Stimulated activated CD8-positive, alpha-beta memory T cell treated with anti-CD3 and anti-CD28 coated beads, Interleukin-7, amount 100 ng/mL, for 48 hours (primary cell): ENCODE data around the gene MPL.

Experiments
- DNase-seq, 2 donors: peaks; one replicate each; pipeline ENCODE4 v3.0.0-alpha.2; 2020; ENCODE audit warnings: low read depth in 1 of 2; ENCODE audit errors: extremely low read depth in 1 of 2

The MPL gene

DNA sequence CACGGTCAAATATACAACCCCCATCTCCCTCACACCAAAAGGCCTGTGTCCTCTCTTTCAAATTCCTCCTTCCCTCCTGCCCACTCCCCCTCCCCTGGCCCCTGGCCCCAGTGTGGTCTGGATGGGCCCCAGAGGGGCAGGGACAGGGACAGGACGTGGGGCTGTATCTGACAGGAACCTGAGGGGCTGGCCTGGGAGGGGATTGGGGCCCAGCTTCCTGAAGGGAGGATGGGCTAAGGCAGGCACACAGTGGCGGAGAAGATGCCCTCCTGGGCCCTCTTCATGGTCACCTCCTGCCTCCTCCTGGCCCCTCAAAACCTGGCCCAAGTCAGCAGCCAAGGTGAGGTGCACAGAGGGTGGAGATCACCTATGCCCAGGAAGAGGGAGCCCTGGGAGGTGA is at the start of gene MPL:
MPL (plus strand) TSS at position 231 of the 400 bp plus-strand sequence; CDS start at position 262, 31 bp downstream.
- DNase-seq: no peak

DNA sequence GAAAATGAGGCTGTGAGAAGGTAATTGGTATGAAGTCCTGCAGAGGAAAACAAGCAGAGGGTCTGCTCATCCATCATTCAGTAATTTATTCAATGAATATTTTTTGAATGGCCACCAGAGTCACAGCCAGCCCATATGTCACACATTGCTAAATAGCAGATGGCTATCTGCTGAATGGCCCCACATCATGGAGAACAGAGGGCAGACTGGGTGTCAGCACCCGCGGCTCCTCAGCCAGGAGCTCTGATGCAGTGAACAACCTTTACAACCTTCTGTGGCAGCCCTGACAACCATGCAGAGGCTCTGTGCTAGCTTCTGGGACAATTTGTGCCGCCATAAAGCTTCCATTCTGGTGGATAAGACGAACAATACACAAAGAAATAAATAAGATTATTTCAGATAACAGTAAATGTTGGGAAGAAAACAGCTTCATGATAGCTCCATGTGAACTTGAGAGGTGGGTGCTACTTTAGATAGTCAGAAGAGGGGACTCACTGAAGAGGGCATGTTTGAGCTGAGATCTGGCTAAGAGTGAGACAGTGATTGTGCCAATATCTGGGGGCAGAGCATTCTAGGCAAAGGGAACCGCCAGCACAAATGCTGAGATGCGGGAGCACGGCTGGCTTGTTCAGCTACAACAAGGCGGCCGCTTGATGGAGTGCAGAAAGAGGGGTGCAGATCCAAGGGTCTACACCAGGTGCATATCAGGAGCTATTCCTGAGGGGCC is 49.4 kb upstream of the MPL start:
- DNase-seq: no peak

DNA sequence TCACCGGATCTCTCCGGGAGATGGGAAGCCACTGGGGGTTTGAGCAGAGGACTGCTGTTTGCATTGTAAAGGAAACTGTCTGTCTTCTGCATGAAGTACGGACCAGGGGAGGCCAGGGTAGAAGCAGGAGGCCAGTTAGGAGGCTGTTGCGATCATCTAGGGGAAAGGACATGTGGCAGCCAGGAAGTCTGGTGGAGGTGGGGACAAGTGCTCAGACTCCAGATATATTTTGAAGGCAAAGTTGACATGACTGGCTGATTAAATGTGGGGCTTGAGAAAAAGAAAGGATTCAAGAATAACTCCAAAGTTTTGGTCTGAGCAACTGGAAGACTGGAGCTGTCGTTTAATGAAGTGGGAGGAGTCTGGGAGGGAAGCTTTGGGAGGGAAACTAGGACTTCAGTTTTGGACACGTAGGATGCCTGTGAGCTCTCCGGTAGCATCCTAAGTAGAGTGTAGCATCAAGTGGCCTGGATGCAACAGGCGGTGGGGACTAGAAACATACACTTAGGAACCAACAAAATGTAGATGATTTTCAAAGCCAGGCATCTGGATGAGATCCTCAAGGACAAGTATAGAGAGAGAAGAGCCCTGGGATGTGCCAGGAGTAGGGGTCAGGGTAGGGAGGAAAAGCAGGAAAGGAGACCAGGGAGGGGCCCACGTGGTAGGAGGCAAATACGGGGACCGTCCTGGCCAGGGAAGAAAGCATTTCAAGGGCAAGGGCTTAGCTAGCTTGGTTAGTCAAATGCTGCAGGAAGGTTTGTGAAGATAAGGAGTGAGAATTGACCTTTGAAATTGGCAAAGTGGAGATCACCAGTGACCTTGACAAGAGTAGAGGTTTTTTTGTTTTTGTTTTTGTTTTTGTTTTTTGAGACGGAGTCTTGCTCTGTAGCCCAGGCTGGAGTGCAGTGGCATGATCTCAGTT is 48.6 kb upstream of the MPL start:
- DNase-seq: no peak

DNA sequence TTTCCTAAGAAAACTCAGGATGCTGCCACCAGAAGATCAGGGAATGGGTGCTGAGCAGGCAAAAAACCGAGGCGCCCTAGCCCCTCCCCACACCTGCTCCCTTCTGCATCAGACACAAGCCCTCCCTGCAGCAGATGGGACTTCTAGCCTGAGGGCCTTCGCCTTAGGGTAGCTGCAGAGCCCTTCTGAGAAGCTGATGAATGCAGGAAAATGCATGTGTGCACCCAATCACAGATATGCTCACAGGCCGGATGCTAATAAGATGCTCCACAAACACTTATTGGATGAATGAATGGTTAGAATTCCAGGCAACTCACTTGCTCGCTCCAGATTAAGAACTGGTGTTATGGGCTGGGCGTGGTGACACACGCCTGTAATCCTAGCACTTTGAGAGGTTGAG is 45.4 kb upstream of the MPL start:
- no peak for DNase-seq

DNA sequence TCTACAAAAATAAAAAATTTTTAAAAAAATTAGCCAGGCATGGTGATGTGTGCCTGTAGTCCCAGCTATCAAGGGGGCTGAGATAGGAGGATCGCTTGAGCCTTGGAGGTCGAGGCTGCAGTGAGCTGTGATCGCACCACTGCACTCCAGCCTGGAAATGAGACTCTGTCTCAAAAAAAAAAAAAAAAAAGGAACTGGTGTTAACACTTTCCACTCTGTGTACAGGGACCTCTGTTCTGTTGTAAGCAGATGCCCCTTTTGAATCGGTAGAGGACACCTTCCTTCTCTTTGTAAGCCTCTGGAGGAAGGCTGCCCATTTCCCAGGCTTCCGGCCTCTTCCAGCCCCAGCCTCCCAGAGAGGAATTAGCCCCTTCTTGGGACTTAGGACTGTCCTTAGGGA is 44.9 kb upstream of the MPL start:
- no peak for DNase-seq

DNA sequence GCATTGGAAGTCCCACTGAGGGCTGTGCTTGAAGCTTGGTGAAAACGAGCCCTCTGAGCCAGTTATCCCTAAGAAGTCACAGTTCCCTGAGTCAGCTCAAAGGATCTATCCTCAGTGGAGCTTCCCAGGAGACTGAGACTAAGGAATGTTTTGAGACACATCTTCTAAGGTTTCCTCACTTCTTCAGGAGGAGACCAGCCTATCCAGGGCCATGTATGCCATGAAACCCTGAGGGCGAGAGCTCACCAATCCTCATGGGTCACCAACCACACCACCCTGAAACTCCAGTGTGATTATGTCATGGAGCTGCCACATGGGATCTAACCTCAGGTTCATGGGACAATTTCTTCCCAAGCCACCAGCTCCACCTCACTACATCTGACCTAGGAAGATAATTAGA is 44.4 kb upstream of the MPL start:
- DNase-seq: no peak

DNA sequence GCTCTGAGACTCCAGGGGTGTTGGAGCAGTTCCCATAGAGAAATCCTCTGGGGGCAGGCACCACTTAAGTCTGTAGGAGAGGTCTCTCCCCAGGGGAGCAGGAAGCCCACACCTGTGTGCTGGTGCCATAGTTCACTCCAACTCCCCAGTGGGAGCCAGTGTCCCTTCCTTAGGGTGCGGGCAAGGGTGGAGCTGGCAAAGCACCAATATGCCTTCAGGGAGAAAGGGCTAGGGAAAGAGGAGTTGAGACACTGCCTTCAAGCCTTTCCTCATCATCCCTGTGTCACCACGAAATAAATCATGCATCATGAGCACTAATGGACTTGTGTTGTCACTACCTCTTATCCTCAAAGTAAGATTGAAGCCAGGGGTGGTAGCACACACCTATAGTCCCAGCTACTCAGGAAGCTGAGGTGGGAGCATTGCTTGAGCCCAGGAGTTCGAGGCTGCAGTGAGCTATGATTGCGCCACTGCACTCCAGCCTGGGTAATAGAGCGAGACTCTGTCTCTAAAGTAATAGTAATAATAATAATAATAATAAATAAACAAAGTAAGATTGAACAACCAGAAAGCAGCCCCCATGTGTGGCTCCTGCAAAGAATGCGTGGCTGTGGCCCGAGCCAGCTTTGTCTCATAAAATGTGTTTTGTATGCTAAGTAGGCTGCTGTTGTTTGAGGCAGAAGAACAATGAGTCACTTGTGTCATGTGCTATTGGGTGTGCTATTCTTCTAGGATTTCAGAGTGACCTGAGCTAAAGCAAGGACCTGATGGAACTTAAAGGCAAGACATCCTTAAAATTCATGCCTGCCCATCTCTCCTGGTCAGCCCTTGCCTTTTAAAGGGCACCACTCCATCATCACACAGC is 43.5 kb upstream of the MPL start:
- no peak for DNase-seq

DNA sequence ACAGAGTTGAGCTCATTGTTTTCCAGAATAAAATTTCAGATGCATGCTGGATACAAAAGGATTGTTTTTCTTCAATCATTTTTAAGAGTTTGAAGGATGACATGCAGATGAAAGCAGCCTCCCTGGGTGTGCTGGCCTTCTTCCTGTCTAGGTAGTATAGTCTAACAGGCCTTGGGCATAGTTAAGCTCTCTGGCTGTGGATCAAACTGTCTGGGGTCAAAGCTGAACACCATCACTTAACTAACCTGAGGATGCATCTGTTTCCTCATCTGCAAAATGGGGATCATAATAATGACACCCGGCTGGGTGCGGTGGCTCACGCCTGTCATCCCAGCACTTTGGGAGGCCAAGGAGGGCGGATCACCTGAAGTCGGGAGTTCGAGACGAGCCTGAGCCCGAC is 42.9 kb upstream of the MPL start:
- DNase-seq: no peak

DNA sequence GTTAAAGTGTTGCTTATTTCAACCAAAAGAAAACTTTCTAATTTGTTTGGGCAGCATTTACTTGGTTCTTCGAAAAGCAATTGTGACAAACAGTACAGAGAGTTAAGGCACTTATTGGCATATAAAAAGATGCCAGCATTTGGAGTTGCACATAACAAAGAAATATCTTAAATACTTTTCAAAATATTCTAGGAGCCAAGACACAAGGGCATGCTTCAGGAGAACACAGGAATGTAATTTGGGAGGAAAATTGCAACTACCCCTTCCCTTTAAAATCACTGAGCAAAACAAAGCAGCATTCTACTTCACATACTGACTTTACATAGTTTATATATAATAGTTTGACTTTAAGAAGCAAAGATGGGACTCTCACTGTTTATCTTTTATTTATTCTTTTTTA is 41.4 kb upstream of the MPL start:
- no peak for DNase-seq

DNA sequence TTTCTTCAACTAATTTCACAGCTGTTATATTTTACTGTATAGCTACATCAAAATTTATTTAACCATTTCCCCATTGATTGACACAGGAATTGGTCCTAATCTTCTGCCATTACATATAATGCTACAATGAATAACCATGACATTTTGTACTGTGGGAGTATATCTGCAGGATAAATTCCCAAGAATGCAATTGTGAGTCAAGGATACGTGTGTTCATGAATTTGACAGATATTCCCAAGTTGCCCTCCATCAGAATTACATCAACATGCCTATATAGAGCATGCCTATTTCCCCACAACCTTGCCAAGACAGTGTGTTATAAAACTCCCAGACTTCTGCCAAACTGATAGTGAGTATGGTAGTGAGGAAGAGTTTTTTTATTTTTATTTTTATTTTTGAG is 39.6 kb upstream of the MPL start:
- no peak for DNase-seq

DNA sequence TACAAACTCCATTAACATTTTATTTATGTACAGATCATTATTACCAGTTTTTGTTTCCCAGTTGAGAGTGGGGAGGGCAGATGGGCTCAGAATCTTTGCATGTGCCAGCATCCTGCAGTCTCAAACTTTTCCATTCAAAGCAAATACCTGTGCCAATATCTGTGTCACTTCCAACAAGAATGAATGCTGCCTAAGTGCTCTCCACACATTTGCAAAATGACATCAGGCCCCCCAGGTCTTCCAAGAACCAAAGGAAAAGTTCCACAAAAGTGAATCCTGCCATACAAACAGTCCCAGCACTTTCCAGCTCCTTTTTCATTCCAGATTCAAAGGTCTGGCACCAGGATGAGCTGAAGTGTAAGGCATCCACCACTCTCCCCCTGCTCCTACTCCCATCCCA is 38.5 kb upstream of the MPL start:
- no peak for DNase-seq

DNA sequence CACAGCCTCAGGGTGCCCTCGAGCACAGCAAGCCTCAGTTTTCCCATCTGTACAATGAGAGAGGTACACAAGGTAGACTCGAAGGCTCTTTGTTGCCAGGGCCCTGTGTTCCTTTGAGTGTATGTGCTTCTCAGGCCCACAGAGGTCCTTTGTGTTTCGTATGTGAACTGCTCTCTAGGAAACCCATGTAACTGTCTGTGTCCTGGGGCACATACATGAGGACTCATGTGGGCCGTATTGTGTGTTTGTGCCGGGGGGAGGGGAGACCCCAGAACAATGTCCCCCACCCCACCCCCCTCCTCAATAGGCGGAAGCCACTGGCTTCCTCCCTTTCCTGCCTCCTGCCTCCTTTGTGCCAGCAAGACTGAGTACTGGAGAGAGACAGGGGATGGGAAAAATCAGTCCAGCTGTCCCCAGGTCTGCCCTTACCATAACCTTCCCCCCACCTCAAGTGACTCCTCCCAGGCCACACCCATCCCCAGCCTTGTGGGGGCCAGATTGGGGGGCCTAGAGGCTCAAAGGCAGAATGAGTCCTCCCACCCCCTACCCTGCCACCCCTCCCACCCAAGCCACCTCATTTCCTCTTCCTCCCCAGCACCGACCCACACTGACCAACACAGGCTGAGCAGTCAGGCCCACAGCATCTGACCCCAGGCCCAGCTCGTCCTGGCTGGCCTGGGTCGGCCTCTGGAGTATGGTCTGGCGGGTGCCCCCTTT is 37.1 kb upstream of the MPL start, which contains the start of gene TIE1:
TIE1 (plus strand) TSS at position 605 of the 717 bp plus-strand sequence; CDS start at position 695, 90 bp downstream.
- DNase-seq: no peak

DNA sequence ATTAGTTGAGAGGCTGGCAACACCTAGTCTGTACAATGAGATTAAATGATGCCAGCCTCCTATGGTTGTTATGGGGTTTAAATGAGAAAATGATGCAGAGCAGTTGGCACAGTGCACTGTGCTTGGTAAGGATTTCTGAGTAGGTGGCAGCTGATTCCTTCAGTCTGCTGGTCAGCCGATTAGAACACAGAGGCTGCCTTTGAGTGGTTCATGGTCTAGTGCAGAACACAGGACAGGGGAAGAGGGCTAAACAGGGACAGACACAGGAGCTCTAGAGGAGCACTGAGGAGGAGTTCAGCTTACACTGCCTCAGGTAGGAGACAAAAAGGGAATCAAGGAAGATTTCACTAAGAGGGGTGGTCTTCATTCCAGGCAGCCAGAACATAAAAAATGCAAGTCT is 35.4 kb upstream of the MPL start:
- no peak for DNase-seq

DNA sequence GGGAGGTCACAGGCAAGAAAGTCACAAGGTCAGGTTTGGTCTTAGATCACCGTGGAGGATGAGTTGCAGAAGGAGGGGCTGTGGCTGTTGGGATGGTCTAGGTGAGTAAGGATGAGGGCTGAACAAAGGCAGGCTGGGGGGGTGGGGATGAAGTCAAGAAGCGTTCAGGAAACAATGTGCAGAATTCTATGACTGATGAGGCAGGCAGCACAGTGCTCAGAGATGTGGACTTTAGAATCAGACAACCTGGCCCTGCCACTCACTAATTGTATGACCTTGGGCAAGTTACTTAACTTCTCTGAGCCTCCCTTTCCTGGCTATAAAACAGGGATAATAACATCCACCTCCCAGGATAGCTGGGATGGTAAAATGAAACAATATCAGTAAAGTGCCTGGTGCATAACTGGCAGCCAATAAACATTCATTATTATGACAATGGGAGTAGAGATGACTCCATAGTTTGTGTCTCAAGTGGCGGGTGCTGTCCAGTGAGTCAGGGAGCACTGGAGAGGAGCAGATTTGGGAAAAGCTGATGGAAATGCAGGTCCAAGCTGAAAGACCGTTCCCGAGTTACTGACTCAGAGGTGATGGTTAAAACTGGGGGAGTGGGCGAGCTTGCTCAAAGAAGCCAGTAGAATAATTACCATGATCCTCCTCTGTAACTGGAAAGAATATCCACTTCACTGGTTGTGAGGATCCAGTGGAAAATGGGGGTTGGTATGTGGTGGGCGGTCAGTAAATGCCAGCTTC is 34.7 kb upstream of the MPL start:
- DNase-seq: no peak

DNA sequence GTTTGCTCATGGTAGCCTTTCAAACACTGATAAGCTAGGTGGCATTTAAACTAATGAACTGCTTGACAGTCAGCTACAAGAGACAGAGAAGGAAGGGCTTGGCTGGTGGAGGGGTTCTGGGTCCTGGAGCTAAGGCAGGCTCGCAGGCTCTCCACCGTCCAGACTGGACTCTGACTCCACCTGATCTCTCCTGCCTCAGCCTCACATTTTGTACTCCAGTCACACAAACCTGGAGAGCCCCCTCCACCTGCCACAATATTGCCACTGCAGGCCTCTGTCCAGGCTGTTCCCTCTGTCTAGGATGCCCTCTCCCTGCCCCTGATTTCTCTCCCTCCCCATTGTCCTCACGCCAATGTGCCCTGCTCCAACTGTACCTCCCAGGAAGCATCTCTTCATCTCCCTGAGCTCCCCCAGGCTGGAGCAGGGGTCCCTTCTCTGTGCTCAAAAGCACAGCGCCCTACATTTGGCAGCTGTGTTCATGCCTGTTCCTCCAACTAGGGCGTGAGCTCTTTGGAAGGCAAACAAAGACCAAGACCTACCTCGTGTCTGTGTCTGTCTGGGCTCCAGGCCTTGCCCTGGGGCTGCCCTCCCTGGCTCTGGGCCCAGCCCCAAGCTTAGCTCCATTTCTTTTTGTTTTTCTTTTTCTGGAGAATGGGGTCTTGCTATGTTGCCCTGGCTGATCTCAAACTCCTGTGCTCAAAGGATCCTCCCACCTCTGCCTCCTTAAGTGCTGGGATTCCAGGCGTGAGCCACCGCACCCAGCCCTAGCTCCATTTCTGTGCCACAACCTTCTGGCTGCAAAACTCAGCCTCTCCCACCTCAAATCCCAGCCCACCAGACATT is 33.9 kb upstream of the MPL start:
- DNase-seq: no peak

DNA sequence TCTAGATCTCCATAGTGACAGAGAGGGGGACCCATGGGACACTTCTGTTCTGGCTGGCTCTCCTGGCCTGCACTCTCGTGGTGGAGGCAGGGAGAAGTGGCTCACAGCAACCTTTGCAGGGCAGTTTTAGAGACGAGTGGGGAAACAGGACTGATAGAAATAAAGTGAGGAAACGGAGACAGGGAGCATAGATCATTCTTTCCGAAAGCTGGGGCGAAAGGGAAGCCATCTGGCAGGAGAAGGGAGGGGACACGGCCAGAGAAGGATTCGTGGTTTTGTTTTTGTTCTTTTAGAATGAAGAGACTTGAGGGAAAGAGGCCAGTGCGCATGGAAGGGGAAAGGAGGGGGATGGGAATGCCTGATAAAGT is 33.3 kb upstream of the MPL start:
- no peak for DNase-seq

DNA sequence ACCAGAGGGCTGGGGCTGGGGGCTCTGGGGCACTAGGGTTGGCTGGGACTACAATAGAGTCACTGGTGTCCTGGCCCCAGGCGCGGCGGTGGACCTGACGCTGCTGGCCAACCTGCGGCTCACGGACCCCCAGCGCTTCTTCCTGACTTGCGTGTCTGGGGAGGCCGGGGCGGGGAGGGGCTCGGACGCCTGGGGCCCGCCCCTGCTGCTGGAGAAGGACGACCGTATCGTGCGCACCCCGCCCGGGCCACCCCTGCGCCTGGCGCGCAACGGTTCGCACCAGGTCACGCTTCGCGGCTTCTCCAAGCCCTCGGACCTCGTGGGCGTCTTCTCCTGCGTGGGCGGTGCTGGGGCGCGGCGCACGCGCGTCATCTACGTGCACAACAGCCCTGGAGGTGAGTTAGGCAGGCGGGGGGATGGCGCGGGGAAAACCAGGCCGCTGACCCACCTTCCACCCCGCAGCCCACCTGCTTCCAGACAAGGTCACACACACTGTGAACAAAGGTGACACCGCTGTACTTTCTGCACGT is 32.8 kb upstream of the MPL start:
- no peak for DNase-seq

DNA sequence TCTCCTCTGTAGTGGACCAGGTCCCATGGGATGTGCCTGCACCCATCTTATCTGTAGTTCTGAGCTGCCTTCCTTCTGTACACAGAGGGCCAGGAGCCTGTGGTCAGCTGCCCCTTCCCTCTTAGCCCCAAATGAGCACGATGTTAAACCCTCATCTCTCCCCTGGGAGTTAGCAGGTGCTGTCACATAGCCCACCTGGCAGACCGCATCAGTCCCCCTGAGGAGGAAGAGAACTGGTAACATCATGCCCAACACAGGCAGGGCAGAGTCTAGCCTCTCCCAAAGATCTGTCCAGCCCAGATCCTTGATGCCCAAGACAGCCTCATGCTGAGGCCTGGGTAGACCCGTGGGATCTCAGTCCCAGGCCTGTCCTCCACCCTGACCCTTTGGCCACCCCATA is 32.2 kb upstream of the MPL start:
- no peak for DNase-seq
